A673 (cell line): ENCODE measurements around the gene ODAD2.

Source experiments
- CTCF ChIP-seq: fragments of 300-800, 200-600 bp; sonication (generic); conservative IDR thresholded peaks from 2 replicates; pipeline ENCODE4 v1.5.1; 2017; ENCODE audit warnings: low read depth, mild to moderate bottlenecking, antibody characterized with exemption, low read length, moderate library complexity, mixed read lengths
- EZH2 ChIP-seq: fragments of 200-600 bp; sonication (generic); IDR thresholded peaks from 2 replicates; pipeline ENCODE4 v1.6.1; 2017; ENCODE audit warnings: borderline replicate concordance, low read depth, mild to moderate bottlenecking, mixed read lengths, antibody characterized with exemption, low read length; ENCODE audit not compliant: poor library complexity, severe bottlenecking

- TF ChIP-seq EZH2 (no peak), CTCF (no peak)
Observed at GRCh38 chr10:27844223-27844622, 154.7 kb downstream of the ODAD2 start.
